Pulmonary artery endothelial cell (primary cell): ENCODE results near the gene IL4. TPM values are rescaled to one million over a fixed set of nuclear protein-coding genes. Genes with fewer than 3 reads are reported as not detected.
"Not testable (repeated sequence)": the region's sequence is repeated elsewhere in the genome, so short reads cannot be mapped to it uniquely, and the experiment has no call there.

Source experiments
- DNase-seq: peaks from one replicate; pipeline ENCODE4 v3.0.0-alpha.2; 2011; ENCODE audit warnings: low read depth, low spot score
- total RNA-seq: library from RNA; depleted of rRNA; stranded (reverse); fragments of >200 nt; gene quantifications from 2 replicates; pipeline ENCODE4 v1.2.3, GENCODE V29; 2014

IL4 gene
- total RNA-seq = not detected in 2 replicates

- no peak for DNase-seq
These were observed at the start of gene IL4 for GRCh38 chr5:132673939-132674630. Gene IL4, plus strand, starts transcription at chr5:132673989. Its CDS starts 62 bp downstream, at chr5:132674051.

DNA sequence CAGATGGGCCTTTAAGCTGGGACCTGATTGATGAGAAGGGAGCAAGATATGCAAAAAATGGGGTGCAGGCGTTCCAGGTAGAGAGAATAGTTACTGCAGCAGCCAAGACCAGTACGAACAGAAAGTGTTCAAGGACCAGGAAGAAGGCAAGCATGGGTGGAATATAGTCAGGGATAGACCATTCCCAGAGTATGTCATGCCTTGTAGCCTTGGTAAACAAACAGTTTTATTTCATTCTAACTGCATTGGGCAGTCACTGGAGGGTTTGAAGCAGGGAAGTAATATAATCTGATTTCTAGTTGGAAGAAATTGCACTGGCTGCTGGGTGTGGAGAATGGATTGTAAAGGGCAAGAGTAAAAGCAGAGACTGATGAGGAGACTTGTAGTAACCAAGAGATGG lies 46.3 kb upstream of the IL4 start:
- no peak for DNase-seq

- DNase-seq = no peak
These were observed 45.0 kb upstream of the IL4 start for GRCh38 chr5:132628814-132629213.

GRCh38 chr5:132629230-132629944 lies 44.4 kb upstream of the IL4 start:
- DNase-seq = no peak

DNA sequence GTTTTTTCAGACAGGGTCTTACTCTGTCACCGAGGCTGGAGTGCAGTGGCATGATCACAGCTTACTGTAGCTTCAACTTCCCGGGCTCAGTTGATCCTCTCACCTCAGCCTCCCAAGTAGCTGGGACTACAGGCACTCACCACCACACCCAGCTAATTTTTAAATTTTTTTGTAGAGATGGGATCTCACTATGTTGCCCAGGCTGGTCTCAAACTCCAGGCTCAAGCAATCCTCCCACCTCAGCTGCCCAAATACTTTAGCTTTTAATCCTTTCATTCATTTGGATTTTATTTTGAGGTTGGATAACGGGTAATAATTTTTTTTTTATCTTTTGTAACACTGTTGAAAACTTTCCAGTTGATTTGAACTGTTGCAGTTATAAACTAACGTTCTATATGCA lies 40.2 kb upstream of the IL4 start:
- not testable (repeated sequence) for DNase-seq

DNA sequence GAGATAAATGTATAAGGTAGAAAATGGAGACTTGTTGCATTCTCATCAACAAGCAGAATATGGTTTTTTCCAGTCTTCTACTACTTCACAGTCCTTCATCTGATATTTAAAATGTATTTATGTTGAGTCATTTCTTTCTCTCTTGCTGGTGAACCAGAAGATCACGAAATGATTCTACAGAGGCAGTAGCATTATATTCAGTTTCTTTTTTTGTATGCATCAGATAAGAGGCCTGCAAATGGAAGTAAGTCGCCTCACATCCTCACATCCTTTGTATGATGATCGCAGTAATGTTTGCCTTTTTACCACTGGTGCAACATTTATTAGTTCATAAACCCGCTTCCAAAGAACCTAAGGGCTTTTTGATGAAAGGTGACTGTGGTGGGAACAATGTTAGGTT lies 37.9 kb upstream of the IL4 start:
- DNase-seq = no peak

GRCh38 chr5:132637241-132637640 lies 36.5 kb upstream of the IL4 start:
- DNase-seq = no peak

DNA sequence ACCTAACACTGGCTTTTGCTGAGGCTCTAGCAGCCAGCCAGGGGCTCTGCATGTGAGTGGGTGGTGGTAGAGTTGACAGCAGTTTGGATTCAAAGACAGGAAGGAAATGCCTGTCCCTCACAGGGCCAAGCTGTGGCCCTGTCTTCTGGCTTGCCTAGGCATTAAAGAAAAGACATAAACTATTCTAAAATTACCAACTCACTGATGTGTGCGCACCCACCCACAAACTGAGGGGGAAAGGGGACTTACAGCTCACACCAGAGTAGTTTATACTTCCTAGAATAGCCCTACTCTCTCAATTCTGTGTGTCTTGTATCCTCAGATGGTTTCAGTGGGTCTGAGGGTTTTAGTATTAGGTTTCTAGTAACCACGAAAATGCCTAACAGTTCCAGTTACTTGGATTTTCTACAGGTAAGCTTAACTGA lies 34.1 kb upstream of the IL4 start:
- no peak for DNase-seq

DNA sequence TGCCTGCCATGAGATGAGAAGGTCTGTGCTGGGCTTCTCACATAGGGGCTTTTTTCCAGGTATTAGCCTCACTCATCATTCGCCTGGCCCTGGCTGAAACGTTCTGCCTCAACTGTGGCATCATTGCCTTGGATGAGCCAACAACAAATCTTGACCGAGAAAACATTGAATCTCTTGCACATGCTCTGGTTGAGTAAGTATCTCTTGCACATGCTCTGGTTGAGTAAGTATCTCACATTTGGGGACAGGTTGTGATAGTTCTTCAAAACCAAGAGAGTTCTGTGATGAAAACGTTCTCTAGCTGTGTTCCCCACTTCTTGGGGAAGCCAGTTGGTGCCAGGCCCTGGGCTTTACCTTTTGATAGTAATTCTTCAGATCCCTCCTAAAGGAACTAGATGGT lies 33.2 kb upstream of the IL4 start:
- no peak for DNase-seq

DNA sequence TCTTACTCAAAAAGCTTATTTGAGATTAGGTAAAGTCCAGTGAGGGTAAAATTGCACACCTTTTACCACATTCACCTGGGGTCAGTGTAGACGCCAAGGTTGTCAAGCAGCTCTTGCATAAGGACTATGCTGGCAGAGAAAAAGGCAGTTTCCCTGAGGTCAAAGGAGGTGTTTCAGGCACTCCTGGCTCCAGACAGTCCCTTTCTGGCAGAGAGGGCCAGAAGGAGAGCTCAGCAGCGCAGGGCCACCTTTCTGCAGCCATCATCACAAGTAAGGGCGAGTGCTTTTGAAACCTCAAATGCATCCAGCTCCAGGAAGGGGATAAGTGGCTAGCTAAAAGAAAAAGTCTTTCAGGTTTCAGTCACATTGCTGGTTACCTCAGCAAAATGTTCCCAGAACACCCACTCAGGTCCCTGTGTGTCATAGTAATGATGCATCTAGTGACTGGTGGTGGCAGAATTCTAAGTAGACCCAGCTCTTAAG lies 32.5 kb upstream of the IL4 start:
- DNase-seq = no peak

GRCh38 chr5:132641841-132642240 lies 31.9 kb upstream of the IL4 start:
- DNase-seq = no peak

GRCh38 chr5:132644177-132644576 lies 29.6 kb upstream of the IL4 start:
- DNase-seq = no peak

GRCh38 chr5:132646583-132647266 lies 27.1 kb upstream of the IL4 start:
- no peak for DNase-seq

DNA sequence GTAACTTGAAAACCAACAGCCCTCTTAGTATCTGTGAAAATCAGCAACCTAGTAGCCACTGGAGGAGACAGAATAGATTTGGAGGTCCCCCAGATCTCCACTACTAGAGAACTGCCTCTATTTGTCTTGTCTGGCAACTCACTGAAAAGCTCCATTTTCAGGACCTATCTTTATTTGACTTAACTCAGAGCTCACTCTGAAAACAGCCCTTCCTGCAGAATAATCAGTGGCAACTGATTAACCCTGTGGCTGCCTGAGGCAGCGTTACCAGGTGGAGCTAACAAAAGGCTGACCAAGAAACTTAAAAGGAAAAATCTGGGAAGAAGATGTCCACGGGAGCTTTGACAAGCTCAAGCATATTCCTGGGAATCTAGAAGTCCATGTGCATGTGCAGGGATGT lies 26.3 kb upstream of the IL4 start:
- DNase-seq = no peak

DNA sequence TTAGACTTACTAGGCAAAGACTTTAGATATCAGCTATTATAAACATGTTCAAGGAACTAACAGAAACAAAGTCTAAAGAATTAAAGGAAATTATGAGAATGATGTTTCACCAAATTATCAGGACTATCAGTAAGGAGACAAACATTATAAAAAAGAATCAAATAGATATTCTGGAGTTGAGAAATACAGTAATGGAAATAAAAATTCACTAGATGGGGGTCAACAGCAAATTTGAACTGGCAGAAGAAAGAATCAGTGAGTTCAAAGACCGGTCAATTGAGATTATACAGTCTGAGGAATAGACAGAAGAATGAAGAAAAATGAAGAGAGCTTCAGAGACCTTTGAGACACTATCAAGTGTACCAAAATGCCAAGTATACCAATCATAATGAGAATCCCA lies 25.4 kb upstream of the IL4 start:
- DNase-seq = no peak

DNA sequence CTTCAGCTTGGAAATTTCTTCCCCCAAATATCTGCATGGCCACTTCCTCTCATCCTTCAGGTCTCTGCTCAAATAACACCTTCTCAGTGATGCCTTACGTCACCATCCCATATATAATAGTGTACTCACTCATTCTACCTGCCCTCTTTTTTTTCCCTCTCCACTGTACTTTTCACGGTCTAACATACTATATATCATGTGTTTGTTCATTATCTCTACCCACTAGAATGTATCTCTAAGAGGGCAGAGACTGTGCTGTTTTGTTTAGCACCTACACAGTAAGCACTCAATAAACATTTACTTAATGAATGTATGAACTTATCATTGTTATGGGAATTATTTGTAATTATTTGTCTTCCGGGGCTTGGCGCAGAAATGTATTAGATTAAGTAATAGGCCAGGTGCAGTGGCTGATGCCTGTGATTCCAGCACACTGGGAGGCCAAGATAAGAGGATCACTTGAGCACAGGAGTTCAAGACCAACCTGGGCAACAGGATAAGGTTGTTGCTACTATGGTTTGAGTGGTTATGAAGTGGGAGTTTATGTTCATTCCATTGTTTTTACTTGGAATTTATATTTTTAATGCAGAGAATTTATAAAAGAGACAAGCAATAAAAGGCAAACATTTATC lies 21.8 kb upstream of the IL4 start:
- DNase-seq = no peak

- DNase-seq = no peak
These were observed 20.1 kb upstream of the IL4 start for GRCh38 chr5:132653716-132654115.

DNA sequence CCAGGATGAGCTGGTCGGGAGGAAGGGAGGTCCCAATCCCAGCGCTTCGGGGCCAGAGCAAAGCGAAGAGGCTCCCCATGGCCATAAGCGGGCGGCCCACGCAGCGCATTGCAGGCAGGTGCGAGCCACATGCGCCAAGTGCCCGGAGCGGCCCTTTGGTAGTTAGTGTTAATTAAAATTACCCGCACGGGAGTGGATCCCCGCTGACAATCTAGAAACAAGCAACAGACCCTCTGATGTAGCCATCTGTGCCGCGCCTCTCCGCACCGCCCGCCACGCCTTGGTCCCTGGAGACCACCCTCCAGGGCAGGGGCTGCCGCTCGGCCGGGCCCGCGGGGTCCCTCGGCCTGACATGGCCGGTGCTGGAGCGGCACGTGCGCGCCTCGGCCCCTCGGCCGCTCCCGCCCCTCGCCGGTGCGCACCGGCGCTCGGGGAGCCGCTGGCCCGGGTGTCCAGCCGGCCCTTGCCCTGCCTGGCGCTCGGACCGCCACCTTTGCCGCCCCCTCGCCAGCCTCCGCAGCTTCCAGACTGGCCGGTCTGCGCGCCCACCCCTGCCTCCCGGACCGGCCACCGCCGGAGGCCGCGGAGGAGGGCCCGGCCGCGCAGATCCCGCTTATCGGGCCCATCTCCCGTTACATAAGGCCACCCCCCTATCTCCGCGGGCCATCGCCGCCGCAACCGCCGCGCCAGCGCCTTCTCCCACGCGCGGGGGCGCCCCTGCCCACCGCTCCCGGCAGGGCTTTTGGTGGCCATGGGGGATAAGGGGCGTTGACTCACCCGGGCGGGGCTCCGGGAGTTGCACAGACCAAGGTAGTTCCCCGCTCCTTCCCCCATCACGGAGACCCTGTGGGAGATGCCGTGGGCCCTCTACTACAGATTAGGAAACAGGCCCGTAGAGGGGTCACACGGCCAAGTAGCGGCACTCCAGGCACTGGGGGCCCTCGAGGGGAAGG lies 17.7 kb upstream of the IL4 start:
- no peak for DNase-seq

DNA sequence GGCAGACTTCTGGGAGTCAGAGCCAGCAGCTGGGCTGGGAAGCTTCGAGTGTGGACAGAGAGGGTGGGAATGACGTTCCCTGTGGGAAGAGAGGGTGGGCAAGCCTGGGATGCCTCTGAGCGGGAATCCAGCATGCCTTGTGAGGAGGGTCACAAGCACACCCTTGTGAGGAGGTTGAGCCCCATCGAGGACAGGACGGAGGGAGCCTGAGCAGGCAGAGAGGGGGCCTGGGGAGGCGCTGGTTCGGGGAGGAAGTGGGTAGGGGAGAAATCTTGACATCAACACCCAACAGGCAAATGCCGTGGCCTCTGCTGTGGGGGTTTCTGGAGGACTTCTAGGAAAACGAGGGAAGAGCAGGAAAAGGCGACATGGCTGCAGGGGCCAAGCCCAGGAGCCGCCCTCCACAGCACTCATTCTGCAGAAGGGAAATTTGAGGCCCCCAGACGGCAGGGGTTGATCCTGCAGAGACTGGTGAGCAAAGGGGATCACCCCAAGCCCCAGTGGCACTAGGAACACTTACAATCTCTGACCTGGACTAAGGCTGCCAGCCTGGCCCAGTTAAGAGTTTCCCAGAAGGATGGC lies 16.9 kb upstream of the IL4 start:
- no peak for DNase-seq

DNA sequence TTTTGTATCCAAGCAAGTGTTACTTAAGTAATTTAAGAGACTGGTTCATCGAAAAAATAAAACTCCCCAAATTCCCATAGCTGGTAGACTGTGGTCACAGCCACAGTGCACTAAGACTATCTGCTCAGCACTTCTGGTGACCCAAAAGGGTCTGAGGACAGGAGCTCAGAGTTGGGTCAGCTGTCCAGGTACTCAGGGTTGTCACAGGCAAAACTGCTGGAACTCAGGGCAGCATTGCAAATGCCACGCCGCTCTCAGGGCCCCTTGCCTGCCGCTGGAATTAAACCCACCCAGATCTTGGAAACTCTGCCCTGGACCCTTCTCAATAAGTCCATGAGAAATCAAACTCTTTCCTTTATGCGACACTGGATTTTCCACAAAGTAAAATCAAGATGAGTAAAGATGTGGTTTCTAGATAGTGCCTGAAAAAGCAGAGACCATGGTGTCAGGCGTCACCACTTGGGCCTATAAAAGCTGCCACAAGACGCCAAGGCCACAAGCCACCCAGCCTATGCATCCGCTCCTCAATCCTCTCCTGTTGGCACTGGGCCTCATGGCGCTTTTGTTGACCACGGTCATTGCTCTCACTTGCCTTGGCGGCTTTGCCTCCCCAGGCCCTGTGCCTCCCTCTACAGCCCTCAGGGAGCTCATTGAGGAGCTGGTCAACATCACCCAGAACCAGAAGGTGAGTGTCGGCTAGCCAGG lies 16.0 kb upstream of the IL4 start, which contains the start of gene IL13:
IL13 (plus strand) TSS at position 498 of the 705 bp plus-strand sequence; CDS start at position 512, 14 bp downstream.
- DNase-seq = no peak
